PC-3 (cell line): ENCODE results near the gene BPGM. TPM values are rescaled to one million over a fixed set of nuclear protein-coding genes. Genes with fewer than 3 reads are reported as not detected.
A peak's percentile ranks its signal among the peaks of the same experiment; 100 is the strongest.

ENCODE experiments used
- ATAC-seq: fragments of 200-7000 bp; cut with Tn5 transposase; 2 replicates; pipeline ENCODE4 v1.9.1; 2020; ENCODE audit warnings: mild to moderate bottlenecking, moderate library complexity
- BruUV-seq: library from RNA; stranded (reverse); fragments of 400-500 nt; replicated peaks from 2 replicates; lab custom pipeline; 2021; lab: Mats Ljungman, UMichigan
- CTCF ChIA-PET: fragments of 300-600 bp; sonication (Branson Sonifier 250); formaldehyde crosslinking; loops from one replicate; lab custom pipeline; 2022; ENCODE audit warnings: antibody characterized with exemption; lab: Charles Lee
- POLR2A ChIA-PET: fragments of 300-600 bp; sonication (Branson Sonifier 250); formaldehyde crosslinking; loops from one replicate; lab custom pipeline; 2022; ENCODE audit warnings: antibody characterized with exemption; ENCODE audit not compliant: unreplicated experiment; lab: Charles Lee
- DNase-seq: peaks from one replicate; pipeline ENCODE4 v3.0.0-alpha.2; 2015
- H2AFZ ChIP-seq: fragments of 300-600 bp; sonication (generic); 2 replicates; pipeline ENCODE4 v1.6.0; 2016; ENCODE audit warnings: antibody characterized with exemption, low read length
- H3F3A ChIP-seq: fragments of 300-600 bp; sonication (generic); one replicate; pipeline ENCODE4 v1.6.0; 2017; ENCODE audit warnings: antibody characterized with exemption, low read length, control low read depth, mild to moderate bottlenecking; ENCODE audit not compliant: unreplicated experiment
- H3K27ac ChIP-seq: fragments of 300-600 bp; sonication (generic); 2 replicates; pipeline ENCODE4 v1.5.1; 2016; ENCODE audit warnings: mild to moderate bottlenecking, low read length
- H3K27me3 ChIP-seq: fragments of 300-600 bp; sonication (generic); 2 replicates; pipeline ENCODE4 v1.6.1; 2016; ENCODE audit warnings: low read length, mixed read lengths
- H3K36me3 ChIP-seq: fragments of 300-600 bp; sonication (generic); 2 replicates; pipeline ENCODE4 v1.6.1; 2016; ENCODE audit warnings: low read depth, mixed run types, low read length, mixed read lengths
- H3K4me1 ChIP-seq: fragments of 300-600 bp; sonication (generic); 2 replicates; pipeline ENCODE4 v1.5.1; 2016; ENCODE audit warnings: low read length; ENCODE audit not compliant: insufficient read depth
- H3K4me2 ChIP-seq: fragments of 300-600 bp; sonication (generic); 2 replicates; pipeline ENCODE4 v1.6.0; 2016; ENCODE audit warnings: low read length
- H3K4me3 ChIP-seq: fragments of 300-600 bp; sonication (generic); 2 replicates; pipeline ENCODE4 v1.5.1; 2016; ENCODE audit warnings: mild to moderate bottlenecking, low read length, mixed read lengths
- H3K79me2 ChIP-seq: fragments of 300-600 bp; sonication (generic); 2 replicates; pipeline ENCODE4 v1.6.1; 2017; ENCODE audit warnings: low read length, mixed read lengths
- H3K9ac ChIP-seq: fragments of 300-600 bp; sonication (generic); 2 replicates; pipeline ENCODE4 v1.6.0; 2016; ENCODE audit warnings: mild to moderate bottlenecking, low read length
- H3K9me2 ChIP-seq: fragments of 300-600 bp; sonication (generic); replicated peaks from 2 replicates; pipeline ENCODE4 v1.6.1; 2016; ENCODE audit warnings: mixed run types, low read length, mixed read lengths
- H3K9me3 ChIP-seq: fragments of 300-600 bp; sonication (generic); 2 replicates; pipeline ENCODE4 v1.6.1; 2016; ENCODE audit warnings: low read length, mixed read lengths
- H4K20me1 ChIP-seq: fragments of 300-600 bp; sonication (generic); 2 replicates; pipeline ENCODE4 v1.6.1; 2016; ENCODE audit warnings: low read length, mixed read lengths
- CTCF ChIP-seq: fragments of 300-600 bp; sonication (generic); conservative IDR thresholded peaks from 2 replicates; pipeline ENCODE4 v1.5.1; 2017; ENCODE audit warnings: antibody characterized with exemption, low read depth, mild to moderate bottlenecking, low read length
- EZH2 ChIP-seq: fragments of 300-600 bp; sonication (generic); IDR thresholded peaks from one replicate; pipeline ENCODE4 v1.6.1; 2017; ENCODE audit warnings: antibody characterized with exemption, mild to moderate bottlenecking, low read length; ENCODE audit not compliant: unreplicated experiment
- EZH2phosphoT487 ChIP-seq: fragments of 300-600 bp; sonication (generic); IDR thresholded peaks from 2 replicates; pipeline ENCODE4 v1.6.1; 2018; ENCODE audit warnings: mild to moderate bottlenecking, antibody characterized with exemption, low read length, borderline replicate concordance
- intact Hi-C: fragments of 100-400 bp; cut with micrococcal nuclease; formaldehyde crosslinking; loops from 2 replicates; pipeline ENCODE4 v1.9.0; 2023
- total RNA-seq: library from RNA; depleted of rRNA; stranded (reverse); fragments of >200 nt; gene quantifications from 2 replicates; pipeline ENCODE4 v1.2.3, GENCODE V29; 2014

The BPGM gene
- total RNA-seq, 1 experiment from 2014 or later = 14.6 TPM

- Histone ChIP-seq H3K27me3 (no peaks in the 10 kb centered on the region), H3K79me2 (no peaks in the 10 kb centered on the region), H3K9me3 (no peaks in the 10 kb centered on the region), H3K9me2 (no peaks in the 10 kb centered on the region), H3K36me3 (no peaks in the 10 kb centered on the region), H3F3A (peaks cover 9% of the 10 kb centered on the region), H3K27ac (no peak overlapping the region), H3K4me3 (no peak overlapping the region), H4K20me1 (no peaks in the 10 kb centered on the region), H3K4me1 (peaks cover 22% of the 10 kb centered on the region), H3K9ac (no peak overlapping the region), H3K4me2 (no peak overlapping the region), H2AFZ (no peak overlapping the region)
- BruUV-seq = no TSS peak
- intact Hi-C loops = loop anchor here (5.0 kb wide), 1 partner anchor 340 kb away; no protein-coding TSS in a partner anchor
- peak; percentile 25 for DNase-seq
- TF ChIP-seq EZH2phosphoT487 (no peak), CTCF (peak; percentile 54), EZH2 (no peak)
- POLR2A ChIA-PET = no interaction called here
- CTCF ChIA-PET = interaction anchor here (1.0 kb wide), 2 partner anchors 21 to 89 kb away, joined by 3 to 4 read pairs; no protein-coding TSS in a partner anchor
- no peak for ATAC-seq
Measured at GRCh38 chr7:134612197-134612596, 34.5 kb upstream of the BPGM start.

- no TSS peak for BruUV-seq
- ATAC-seq (peak; percentile 88), DNase-seq (peak; percentile 95)
- Histone ChIP-seq H4K20me1 (no peaks in the 10 kb centered on the region), H3K4me3 (no peak overlapping the region), H3K79me2 (no peaks in the 10 kb centered on the region), H3K36me3 (no peaks in the 10 kb centered on the region), H3K27ac (peak overlapping the region; percentile 94), H3K4me2 (peak overlapping the region; percentile 50), H3K4me1 (peaks cover 35% of the 10 kb centered on the region), H3K9ac (peak overlapping the region; percentile 72), H3K27me3 (no peaks in the 10 kb centered on the region), H3K9me2 (no peaks in the 10 kb centered on the region), H2AFZ (no peak overlapping the region), H3K9me3 (no peaks in the 10 kb centered on the region), H3F3A (peaks cover 9% of the 10 kb centered on the region)
- TF ChIP-seq EZH2 (no peak), CTCF (no peak), EZH2phosphoT487 (no peak)
- POLR2A ChIA-PET = interaction anchor here (0.5 to 0.6 kb wide), 4 partner anchors 17 to 1472 kb away, joined by 3 to 6 read pairs (median 3); no protein-coding TSS in a partner anchor
- intact Hi-C loops = loop anchor here (1.0 to 5.0 kb wide), 4 partner anchors 33 to 534 kb away; partner anchors contain the start of gene BPGM
- CTCF ChIA-PET = interaction anchor here (0.5 to 1.0 kb wide), 7 partner anchors 12 to 330 kb away, joined by 3 to 4 read pairs (median 3); no protein-coding TSS in a partner anchor
Measured at GRCh38 chr7:134613623-134614347, 32.9 kb upstream of the BPGM start.

GRCh38 chr7:134616611-134617010 is 30.0 kb upstream of the BPGM start:
- POLR2A ChIA-PET = no interaction called here
- CTCF ChIA-PET = no interaction called here
- Histone ChIP-seq H3K4me3 (no peak overlapping the region), H3K36me3 (no peaks in the 10 kb centered on the region), H3F3A (peaks cover 9% of the 10 kb centered on the region), H3K9me2 (no peaks in the 10 kb centered on the region), H3K9me3 (no peaks in the 10 kb centered on the region), H3K9ac (no peak overlapping the region), H3K4me1 (peaks cover 54% of the 10 kb centered on the region), H2AFZ (no peak overlapping the region), H3K4me2 (no peak overlapping the region), H3K79me2 (no peaks in the 10 kb centered on the region), H3K27ac (no peak overlapping the region), H4K20me1 (no peaks in the 10 kb centered on the region), H3K27me3 (no peaks in the 10 kb centered on the region)
- no peak for TF ChIP-seq EZH2
- no TSS peak for BruUV-seq
- ATAC-seq (no peak), DNase-seq (no peak)
- intact Hi-C loops = no loop called here
